ENCODE results near the gene UNC80.

The UNC80 gene

DNA sequence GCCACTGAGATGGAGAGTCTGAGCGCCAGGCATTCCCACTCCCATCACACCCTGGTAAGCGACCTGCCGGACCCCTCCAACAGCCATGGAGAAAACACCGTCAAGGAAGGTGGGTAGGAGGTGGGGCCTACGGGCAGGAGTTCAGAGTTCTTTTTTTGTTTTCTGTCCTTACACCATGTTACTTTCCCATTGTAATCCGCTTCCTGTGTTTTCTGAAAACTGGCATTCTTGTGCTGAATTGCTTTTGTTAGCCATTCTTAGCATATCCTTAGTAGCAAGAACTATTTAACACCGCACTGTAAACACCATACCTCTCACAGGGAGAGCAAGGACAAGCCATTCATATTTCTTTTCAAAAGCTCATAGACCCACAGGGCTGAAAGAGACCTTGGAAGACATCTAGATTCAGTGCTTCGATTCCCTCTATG lies 46.2 kb downstream of the UNC80 start:
- FAIRE-seq, result no peak

DNA sequence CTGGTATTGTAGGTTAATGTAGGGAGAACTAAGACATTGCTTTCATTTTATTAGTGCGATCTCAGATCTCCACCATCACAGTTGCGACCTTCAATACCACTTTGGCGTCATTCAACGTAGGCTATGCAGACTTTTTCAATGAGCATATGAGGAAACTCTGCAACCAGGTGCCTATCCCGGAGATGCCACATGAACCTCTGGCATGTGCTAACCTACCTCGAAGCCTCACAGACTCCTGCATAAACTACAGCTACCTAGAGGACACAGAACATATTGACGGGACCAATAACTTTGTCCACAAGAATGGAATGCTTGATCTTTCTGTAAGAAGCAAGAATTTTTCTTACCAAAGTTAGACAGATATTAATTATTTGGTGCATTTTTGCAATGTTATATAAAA lies 47.3 kb downstream of the UNC80 start:
- no peak for FAIRE-seq

DNA sequence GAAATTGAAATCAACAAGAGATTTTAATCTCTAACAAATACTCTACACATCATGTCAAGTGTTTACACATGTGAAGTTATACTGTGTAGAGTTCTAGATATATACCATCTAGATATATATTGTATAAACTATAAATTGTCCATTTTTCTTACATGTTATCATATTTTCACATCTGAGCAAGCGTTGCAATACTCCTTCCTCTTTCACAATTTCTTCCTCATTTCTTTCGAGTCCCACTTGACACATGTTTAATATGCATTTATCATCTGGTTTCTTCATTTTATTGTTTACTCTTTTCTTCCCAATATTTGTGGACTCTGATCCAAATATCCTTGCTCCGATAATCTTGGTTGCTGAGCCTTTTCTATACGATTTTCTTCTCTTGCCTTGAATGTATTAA lies 50.2 kb downstream of the UNC80 start:
- no peak for FAIRE-seq

DNA sequence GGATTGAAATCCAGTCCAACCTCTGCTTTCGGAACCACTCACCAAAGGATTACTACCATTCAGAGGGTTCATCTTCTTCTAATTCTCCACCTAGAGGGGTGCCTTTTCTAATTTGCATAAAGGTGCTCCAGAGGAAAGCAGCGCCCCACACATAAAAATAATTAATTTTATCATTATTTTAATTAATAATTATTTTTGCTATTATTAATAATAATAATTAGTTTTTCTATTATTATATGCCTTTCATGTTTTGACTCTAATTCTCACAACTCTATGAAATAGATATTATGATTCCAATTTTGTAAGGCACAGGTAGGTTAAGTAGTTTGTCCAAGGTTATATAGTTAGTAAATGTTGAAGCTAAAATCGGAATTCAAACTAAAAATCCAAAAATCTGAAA lies 51.9 kb downstream of the UNC80 start:
- no peak for FAIRE-seq

DNA sequence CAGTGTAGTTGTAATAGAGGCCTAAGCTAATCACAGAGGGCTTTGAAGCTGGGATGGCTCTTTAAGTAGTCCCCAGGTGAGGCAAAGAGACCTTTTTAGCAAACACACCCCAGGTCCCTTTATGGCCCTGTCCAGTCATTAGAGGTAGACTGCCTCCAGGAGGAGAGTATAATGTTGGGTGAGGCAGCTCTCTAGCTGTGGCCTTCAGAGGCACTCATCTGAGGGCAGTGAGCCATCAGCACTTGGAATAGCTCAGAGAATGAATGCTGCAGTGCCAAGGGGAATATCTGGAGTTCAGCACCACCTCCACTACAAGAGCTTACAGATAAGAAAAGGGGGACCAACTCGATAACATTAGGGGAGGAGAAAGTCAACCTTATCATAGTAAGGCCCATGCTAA lies 52.8 kb downstream of the UNC80 start:
- FAIRE-seq, result no peak

DNA sequence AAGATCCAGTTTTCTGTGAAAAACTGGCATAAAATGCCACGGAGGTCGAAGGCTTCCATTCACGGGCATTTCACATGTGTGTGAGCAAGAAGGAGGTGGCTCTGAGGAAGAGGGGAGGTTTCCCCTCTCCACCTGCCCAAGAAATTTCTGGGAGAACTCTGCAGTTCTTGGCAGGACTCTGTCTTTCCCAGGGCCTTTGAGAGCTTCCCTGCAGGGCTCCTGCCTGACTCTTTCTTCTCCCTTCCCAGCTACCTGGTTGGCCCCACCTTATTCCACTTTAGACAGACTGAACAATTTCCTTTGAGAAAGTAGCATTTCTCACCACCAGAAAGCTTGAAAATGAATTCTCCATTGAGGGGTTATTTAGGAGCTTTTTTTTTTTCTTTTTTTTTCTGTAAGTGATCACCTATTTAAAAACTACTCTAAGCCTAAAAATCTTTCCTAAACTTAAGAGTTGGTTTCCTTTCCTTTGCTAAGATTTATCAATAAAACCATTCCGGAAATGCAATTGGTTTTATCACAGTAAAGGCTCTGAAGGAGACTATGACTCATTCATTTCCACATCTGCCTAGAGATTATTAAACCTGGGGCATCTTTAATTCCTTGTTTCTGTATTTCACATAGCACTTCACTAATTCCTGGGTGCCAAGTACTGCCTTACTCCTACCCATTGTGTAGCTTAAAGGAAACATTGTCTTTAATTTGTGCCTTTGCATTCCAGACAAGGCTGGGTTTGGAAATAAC lies 59.3 kb downstream of the UNC80 start:
- no peak for FAIRE-seq

DNA sequence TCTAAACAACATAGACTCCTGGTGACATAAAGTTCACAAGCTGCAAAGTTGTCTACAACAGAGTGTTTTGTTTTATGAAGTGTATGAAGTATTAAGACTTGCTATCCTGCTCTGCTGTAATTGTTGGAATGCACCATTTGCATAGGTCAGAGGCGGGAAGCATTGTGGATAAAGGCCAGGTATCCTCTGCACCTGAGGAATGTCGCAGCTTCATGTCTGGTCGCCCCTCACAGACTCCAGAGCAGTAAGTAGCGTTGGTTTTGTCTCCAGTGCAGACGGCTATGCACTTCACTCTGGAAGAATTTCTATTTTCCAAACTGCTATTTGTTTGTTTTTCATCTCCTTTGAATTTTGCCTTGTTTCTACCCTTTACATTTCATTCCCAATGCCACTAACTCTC lies 63.1 kb downstream of the UNC80 start:
- no peak for FAIRE-seq

DNA sequence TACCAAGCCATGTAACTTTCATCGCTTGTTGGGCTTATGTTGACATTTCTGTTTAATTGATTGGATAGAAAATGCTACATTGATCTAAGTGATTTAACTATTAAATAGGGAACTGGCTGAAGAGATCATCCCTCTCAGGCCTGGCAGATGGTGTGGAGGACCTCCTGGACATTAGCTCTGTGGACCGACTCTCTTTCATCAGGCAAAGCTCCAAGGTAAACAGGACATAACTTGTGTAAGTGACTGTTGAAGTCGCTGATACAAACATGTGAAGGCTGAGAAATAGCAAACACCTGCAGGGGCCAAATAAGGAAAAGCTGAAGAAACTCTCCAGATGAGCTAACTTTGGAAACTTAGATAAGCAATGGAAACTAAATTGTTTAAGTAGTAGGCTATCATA lies 68.8 kb downstream of the UNC80 start:
- FAIRE-seq, result no peak

DNA sequence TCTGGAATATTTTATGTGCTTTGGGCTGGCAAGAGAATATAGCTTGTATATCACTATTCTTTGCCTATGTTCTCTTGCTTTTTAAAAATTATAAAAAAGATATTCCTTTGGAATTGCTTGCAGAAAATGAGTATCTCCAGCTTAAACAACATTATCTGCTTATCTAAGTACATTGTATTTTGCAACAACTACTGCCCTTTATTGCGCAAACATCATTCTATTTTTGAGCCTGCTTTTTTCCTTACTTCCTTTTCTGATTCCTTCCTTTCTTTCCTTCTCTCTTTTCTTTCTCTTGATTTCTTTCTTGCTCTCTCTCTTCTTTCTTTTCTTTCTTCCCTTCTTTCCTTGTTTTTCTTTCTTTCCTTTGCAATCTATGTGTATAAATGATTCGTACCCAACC lies 74.0 kb downstream of the UNC80 start:
- no peak for FAIRE-seq

DNA sequence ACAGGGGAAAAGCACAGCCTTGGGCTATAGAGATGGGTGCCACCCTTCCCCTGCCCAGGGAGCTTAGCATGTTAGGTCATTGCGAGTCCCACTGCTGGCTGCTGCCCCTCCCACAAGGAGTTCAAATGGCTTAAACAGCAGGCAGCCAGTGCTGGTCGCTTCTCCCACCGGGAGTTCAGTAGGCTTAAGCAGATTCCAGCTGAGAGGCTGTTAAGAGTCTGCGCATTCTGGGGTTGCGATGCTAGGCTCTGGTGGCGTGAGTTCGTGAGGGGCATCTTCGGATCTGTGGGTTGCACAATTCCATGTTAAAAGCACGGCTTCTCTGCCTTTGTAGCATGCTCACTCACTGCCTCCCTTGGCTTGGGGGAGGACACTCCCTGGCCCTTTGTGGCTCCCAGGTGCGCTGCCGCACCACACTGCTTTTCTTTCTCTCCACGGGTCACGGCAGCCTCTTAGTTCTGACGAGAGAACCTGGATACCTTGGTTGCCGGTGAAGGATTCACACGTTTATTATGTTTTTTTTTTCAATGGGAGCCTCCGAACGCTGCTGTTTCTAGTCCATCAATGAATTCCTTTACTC lies 93.2 kb downstream of the UNC80 start:
- no peak for FAIRE-seq

DNA sequence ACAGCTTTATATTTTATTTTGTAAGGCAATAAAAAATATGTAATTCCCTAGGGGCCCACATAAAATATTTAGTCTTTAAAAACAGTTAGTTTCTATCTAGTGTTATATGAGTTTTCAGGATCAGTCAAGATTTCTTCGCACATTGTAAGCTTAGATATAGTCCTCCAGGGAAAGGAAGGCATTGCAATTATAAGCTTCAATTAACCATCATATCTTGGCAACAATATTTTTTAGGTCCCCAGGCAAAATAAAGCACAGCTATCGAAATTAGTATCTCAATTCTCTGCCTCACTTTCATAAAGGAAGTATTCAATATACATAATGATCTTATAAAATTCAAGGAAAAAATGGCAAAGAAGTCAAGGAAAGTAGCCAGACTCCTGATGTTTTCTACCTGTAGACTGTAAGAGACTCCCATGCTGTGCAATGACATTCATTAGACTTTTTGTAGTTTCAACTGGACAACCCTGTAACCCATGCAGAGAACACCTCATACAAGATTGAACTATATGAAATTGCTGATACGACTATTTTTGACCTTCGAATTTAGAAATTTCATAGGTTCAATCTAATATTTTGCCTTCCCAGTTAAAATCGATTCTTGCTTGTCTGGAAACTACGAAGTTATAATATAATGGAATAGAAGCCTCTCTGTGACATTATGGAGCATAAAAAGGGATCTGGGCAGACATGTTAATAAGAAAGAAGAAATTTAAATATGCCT lies 96.8 kb downstream of the UNC80 start:
- no peak for FAIRE-seq

DNA sequence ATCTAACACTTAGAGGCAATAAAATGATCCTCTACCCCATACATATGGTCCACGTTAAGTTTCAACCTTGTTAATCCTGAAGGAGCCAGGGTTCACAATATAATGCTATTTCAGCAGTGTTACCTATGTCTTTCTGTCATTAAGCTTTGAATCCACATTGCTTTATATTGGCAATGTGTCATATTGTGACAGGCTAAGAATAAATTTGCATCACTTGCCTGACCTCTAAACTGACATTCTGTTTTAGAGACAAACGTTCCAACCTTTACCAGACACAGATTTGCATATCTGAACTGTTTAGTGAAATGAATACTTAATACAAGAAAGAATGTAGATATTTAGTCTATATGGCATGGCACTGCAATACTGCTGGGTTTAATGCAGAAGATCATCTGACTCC lies 98.4 kb downstream of the UNC80 start:
- no peak for FAIRE-seq

DNA sequence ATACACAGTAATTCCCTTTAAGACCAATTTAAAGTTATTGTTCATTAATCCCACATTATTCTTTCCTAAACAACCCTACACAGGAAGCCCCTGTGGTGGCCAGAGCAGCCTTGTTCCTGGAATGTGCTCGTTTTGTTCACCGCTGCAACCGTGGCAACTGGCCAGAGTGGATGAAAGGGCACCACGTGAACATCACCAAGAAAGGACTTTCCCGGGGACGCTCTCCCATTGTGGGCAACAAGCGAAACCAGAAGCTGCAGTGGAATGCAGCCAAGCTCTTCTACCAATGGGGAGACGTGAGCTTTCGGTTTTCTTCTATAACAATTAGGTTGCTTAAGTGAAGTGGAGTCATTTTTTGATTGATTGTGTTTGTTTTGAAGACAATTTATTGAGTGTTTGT lies 101.0 kb downstream of the UNC80 start:
- no peak for FAIRE-seq

DNA sequence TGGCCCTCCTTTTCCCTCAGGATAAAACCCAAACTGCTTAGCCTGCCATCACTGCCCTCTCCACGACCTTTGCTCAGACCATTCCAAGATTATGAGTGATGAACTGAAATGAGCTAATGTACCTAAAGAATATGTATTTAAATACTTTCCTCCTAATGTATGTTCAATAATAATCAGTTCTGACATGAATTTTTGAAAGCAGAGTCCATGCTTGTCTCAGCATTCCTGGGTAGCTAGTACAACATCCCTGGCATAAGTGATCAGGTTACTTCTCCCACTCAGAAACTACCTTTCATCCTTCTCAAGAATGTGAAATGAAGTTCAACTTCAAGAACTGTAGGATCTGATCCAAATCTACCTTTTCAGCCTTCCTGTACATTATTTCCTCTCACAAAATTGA lies 103.6 kb downstream of the UNC80 start:
- no peak for FAIRE-seq

DNA sequence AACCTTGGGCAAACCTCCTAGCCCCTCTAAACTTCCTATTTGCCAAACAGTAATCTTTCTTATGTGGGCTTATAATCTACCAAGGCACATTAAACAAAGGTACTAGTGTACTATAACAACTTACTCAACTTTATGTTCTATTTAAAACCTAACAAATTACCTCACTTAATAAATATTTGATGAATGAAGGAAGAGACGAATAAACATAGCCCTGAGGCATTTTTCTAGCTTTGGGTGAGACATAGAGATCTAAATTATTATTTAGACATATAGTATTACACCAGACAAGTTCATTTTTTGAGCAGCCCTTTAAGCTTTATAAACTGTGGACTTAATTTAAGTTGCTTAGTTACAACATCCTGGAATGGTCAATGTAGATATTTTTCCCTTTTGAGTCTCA lies 104.6 kb downstream of the UNC80 start:
- FAIRE-seq, result no peak

DNA sequence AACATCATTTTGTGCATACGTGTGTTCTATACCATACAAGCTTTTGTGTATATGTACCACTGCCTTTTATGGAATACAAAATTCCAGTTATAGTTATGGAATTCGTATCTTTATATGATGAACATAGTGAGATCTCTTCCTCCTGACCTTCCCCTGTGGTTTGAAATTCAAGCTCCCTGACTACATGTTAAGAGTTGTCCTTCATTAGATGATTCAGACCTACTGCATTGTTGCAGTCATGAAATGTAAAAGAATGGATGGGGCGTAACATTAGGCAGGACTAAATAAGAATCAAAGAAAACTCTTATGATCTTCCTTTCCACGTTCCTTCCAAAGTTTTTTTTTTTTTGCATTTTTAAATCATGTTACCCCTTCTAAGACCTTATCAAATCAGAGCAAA lies 107.1 kb downstream of the UNC80 start:
- FAIRE-seq, result no peak

DNA sequence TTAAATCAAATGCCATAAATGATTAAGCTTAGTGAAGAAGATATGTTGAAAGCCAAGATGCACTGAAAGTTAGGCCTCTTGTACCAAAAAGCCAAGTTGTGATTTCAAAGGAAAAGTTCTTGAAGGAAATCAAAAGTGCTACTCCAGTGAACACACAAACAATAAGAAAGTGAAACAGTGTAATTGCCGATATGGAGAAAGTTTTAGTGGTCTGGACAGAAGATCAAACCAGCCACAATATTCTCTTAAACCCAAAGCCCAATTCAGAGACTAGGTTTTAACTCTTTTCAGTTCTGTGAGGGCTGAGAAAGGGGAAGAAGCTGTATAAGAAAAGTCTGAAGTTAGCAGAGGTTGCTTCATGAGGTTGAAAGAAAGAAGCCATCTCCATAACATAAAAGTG lies 129.0 kb downstream of the UNC80 start:
- no peak for FAIRE-seq

DNA sequence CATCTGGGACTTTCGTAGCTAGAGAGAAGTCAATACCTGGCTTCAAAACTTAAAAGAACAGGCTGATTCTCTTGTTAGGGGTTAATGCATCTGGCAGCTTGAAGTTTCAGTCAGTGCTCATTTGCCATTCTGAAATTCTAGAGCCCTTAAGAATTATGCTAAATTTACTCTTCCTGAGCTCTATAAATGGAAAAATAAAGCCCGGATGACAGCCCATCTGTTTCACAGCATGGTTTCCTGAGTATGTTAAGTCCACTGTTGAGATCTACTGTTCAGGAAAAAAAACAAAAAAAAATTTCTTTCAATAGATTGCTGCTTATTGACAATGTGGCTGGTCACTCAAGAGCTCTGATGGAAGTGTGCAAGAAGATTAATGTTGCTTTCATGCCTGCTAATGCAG lies 129.5 kb downstream of the UNC80 start:
- FAIRE-seq, result no peak

DNA sequence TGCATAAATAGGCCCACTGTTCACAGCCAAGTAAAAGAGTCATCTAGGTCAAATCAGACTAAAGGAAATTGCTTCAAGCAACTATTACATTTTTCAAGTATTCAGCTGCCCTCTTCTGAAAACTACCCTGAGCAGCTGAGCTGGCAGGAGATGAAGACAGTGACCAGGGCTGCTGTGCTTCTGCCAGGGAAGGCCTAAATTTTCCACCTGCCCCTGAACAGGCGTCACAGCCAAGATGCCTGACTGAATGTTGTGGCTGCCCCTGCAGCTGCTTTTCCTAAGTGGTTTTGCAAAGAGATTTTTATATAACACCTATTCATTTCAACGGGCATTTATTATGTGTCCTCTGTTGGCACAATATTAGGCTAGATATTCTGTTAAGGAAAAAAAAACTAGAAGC lies 134.1 kb downstream of the UNC80 start:
- FAIRE-seq, result no peak

DNA sequence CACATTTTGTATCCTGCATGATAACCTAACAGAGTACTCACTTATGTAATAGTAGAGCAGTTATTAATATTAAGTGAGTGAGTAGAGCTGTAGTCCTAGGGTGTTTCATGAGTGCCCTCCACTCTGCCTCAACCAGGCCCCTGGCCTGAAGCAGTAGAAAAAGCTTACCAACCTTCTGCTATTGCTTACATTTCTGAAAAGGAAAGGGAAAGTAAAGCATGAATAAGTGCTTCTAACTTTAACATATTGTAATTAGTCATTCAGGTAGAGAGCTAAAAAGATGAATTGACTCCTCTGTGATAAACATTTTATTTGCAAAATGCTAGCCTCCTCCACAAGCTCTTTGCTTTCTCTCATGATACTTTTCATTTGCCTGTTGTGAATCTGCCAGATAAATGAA lies 136.1 kb downstream of the UNC80 start:
- no peak for FAIRE-seq

DNA sequence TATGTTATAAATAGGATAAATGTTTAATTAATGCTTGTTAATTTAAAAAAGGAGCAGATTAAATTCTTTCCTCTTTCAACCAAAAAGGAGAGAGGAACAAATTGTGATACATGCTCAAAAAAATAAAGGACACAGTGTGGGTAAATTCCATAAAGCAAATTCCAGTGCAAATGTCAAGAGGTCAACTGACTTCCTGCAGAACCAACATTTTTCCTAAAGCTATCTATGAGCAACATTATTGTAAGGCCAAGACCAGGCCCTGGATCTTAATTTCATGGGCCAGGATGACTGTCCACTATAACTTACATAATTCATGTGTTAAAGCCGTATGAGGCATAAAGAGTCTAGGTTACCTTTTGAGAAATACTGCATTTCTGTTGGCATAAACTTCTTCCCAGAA lies 136.9 kb downstream of the UNC80 start:
- no peak for FAIRE-seq

DNA sequence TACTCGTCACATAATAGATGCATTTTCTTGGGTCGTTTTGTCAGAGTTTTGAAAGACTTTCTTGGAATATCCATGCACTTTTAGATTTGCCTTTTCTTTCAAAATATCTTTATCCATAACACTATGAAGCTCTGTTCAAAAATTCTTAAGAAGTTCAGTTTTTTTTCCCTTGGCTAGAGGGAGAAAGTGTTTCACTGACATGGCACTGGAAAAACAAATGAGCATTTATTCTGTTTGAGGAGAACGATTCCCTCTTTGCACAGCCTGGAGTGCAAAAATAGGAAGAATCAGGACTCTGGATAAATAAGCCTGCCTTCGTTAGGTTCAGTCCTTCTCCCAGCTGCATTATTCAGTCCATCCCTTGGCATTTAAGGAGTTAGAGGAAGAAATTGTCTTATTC lies 139.9 kb downstream of the UNC80 start:
- no peak for FAIRE-seq

DNA sequence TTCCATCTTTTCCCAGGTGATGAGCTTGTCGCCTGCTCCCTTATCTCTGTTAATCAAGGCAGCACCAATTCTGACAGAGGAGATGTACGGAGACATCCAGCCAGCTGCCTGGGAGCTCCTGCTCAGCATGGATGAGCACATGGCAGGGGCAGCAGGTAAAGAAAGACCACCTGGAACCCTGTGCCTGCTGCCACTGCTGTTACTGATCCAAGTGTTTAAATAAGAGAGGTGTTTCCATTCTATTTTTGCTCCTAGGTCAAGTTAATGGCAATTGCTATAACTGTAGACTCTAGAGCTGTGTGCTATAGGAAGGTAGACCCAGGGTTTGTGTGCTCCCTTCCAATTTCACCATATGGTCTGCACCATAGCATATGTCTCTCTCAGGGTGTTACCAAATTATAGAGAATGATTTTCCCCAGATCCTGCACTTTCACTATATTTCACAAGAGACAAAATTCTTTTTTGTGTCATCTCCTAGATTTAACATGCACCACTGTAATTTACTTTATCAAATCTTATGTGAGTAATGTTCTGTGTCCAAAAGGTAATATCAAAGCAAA lies 142.2 kb downstream of the UNC80 start:
- no peak for FAIRE-seq

DNA sequence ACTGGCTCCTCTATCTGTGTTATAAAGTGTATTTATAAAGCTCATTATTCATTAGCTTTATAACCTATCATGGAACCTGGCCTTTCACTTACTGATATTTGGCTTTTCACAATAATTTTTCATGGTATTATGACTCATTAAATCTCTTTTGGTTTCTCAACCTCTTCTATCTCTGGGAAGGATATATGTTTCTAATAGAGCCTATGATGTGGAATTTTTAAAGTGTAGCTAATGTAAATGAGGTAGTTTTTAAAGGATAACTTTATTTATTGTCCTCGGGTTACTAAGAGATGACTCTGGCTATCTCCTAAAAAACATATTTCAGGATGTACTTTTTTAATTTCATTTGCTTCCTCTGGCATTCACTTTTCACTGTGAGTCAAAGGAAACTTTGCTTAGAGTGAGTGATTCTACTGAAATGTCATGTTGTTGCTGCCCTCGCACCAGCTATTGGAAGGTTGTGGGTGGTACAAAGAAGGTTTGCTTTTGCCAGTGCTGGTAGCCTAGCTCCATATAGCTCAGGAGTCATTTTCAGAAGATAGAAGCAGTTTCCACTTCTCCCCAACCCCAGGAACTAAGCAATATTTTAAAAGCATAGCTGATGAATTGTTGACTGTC lies 145.6 kb downstream of the UNC80 start:
- FAIRE-seq, result no peak

All from G401.6 (cell line).